Cortex of kidney (tissue), 1 donor: Measurements from ENCODE around the gene LASP1NB.
"Not testable (repeated sequence)": the region's sequence is repeated elsewhere in the genome, so short reads cannot be mapped to it uniquely, and the experiment has no call there.

ENCODE experiments used
- DNase-seq: peaks from one replicate; lab custom pipeline; 2025; lab: John Stamatoyannopoulos, UW

LASP1NB gene

GRCh38 chr17:38967290-38967738 lies 41.9 kb downstream of the LASP1NB start, which contains the start of gene FBXO47:
Gene FBXO47, minus strand, starts transcription at chr17:38967403. Its CDS starts 4,378 bp downstream, at chr17:38963025.
- no peak for DNase-seq

DNA sequence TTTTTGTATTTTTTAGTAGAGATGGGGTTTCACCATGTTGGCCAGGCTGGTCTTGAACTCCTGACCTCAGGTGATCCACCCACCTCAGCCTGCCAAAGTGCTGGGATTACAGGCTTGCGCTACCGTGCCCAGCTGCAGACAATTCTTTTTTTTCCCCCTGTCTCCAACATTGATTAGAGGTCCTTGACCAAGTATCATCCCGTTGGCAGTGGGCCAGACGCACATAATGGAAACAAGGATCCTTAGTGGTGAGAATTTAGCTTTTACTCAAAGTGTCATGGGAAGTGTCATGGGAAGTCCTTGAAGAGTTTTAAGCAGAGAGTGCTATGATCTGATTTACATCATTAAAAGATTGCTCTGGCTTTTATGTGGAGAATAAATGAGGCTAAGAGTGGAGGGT lies 43.9 kb downstream of the LASP1NB start:
- DNase-seq = no peak

DNA sequence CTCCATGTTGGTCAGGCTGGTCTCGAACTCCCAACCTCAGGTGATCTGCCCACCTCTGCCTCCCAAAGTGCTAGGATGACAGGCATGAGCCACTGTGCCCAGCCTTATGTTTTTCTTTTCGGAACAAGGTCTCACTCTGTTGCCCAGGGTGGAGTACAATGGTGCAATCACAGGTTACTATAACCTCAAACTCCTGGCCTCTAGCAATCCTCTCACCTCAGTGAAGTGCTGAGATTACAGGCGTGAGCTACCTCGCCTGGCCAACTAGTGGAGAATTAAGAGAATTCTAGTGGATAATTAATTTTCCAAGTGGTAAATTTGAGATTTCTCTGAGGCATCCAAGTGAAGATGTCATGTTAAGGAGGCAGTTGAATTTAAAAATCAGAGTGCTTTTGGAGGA lies 44.7 kb downstream of the LASP1NB start:
- DNase-seq = no peak

- DNase-seq = no peak
Measured at GRCh38 chr17:38970804-38971203, 45.4 kb downstream of the LASP1NB start.

DNA sequence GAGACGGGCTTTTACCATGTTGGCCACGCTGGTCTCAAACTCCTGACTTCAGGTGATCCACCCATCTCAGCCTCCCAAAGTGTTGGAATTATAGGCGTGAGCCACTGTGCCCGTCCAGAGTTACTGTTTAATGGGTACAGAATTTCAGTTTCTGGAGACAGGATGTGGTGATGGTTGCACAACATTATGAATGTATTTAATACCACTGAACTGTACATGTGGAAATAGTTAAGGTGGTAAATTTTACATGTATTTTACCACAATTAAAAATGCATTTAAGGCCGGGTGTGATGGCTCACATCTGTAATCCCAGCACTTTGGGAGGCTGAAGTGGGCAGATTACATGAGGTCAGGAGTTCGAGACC lies 50.8 kb downstream of the LASP1NB start:
- not testable (repeated sequence) for DNase-seq

DNA sequence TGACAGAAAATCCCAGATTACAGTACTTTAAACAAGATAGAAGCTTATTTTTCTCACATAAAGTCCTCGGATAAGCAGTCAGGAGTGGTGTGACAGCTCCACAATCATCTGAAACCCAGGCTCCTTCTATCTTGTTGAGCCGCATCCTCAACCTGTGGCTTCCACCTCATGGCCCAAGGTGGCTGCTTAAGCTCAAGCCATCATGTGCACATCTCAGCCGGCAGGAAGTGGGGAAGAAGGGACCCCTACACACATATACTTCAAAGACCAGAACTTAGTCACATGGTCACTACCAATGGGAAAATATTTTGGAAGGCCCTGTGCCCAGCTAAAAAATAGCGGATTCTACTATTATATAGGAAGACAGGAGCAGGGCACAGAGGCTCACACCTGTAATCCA lies 52.8 kb downstream of the LASP1NB start:
- no peak for DNase-seq
